Stimulated activated CD4-positive, alpha-beta T cell treated with anti-CD3 and anti-CD28 coated beads, TNF-alpha, amount 100 ng/mL, for 4 hours (primary cell): ENCODE data around the gene ELOVL1.
A peak's percentile ranks its signal among the peaks of the same experiment; 100 is the strongest.

Experiments
- DNase-seq, 3 experiments: peaks; one replicate each; pipeline ENCODE4 v3.0.0-alpha.2; 2020; ENCODE audit warnings: low read depth in 3 of 3

ELOVL1 gene

GRCh38 chr1:43354936-43355335, 12.9 kb downstream of the ELOVL1 start:
- no peak for DNase-seq

- DNase-seq, result no peak
Measured at GRCh38 chr1:43354471-43354870, 13.3 kb downstream of the ELOVL1 start.

GRCh38 chr1:43352881-43353280, 14.9 kb downstream of the ELOVL1 start:
- no peak for DNase-seq

- DNase-seq, result no peak
Measured at GRCh38 chr1:43352351-43352705, 15.5 kb downstream of the ELOVL1 start.

GRCh38 chr1:43351421-43352350, 16.1 kb downstream of the ELOVL1 start:
- DNase-seq, result no peak

DNA sequence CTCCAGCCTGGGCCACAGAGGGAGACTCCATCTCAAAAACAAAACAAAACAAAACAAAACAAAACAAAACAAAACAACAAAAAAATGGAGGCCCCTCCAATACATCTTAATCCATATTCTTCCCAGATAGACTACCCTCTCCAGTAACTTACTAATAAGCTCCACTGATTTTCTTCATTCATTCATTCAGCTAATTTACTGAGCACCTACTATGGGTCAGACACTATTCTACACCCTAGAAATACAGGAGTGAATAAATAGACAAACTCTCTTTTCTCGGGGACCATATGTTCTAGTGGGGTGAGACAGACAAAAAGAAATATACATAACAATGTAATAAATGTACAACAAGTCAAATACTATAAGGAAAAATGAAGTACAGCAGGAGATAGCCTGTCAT, 16.8 kb downstream of the ELOVL1 start:
- no peak for DNase-seq

GRCh38 chr1:43349594-43350306, 18.1 kb downstream of the ELOVL1 start:
- DNase-seq, result no peak

DNA sequence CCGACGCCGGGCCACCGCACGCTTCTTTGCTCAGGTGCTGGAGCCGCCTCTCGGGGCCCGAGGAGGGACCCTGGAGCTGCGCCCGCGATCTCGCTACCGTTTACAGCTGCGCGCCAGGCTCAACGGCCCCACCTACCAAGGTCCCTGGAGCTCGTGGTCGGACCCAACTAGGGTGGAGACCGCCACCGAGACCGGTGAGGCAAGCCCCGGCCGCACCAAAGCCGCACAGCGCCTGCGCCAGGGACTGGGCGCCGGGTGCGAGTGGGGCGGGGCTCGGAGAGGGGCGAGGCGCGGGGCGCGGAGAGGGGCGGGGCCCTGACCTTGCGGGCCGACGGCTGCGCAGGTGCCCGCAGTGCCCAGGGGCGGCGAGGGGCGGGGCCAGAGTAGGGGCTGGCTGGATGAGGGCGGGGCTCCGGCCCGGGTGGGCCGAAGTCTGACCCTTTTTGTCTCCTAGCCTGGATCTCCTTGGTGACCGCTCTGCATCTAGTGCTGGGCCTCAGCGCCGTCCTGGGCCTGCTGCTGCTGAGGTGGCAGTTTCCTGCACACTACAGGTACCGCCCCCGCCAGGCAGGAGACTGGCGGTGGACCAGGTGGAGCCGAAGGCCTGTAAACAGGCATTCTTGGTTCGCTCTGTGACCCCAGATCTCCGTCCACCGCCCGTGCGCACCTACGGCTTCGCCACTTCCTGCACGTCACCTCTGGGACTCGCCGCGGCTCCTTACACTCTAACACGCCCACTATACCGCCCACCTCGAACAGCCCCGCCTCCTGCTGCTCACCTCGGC, 18.8 kb downstream of the ELOVL1 start:
- peak in 1 of 3 experiments; percentile 22 for DNase-seq

- no peak for DNase-seq
Measured at GRCh38 chr1:43348343-43348808, 19.4 kb downstream of the ELOVL1 start.

GRCh38 chr1:43346636-43347035, 21.2 kb downstream of the ELOVL1 start:
- no peak for DNase-seq

DNA sequence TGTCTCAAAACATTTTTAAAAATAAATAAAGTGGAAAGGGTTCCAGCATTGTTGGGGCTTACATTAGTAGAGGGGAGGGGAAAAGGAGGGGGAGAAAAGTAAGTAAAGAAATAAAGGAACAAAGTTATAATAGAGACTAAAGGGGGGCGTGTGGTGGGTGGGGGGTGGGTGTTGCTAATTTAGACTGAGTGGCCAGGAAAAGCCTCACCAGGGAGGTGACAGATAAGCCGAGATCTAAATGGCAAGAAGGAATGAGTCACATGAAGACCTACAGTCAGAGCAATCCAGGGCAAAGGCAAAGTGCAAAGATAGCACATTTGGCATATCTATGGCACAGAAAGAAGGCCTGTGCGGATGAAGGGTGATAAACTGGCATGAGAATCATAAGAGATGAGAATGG, 22.7 kb downstream of the ELOVL1 start:
- DNase-seq, result no peak

DNA sequence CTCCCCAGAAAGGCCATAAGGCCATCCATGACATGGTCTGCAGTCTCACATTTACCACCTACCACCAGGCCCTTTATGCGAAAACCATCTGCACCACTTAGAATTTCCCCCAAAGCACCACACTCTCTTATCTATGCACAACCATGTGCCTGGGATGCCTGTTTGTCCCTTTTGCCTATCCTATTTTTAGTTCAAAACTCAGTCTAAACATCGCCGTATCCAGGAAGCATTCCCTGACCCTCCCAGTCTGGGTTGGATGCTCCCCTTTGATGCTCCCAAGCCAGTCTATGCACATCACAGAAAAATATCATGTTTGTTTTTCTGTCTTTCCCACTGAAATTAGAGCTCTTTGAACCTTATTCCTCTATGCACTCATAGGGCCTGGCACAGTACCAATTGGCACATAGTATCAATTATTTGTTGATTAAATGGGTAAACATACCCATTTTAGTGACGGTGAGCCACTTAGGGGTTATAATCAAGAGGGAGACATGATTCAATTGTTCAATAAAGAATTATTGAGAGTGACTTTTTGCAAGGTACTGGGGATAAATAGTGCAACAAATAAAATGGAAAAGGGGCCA, 23.5 kb downstream of the ELOVL1 start:
- no peak for DNase-seq

GRCh38 chr1:43340559-43340958, 27.3 kb downstream of the ELOVL1 start:
- no peak for DNase-seq

GRCh38 chr1:43339584-43340232, 28.1 kb downstream of the ELOVL1 start:
- DNase-seq, result no peak

GRCh38 chr1:43338001-43338400, 29.8 kb downstream of the ELOVL1 start:
- no peak for DNase-seq

DNA sequence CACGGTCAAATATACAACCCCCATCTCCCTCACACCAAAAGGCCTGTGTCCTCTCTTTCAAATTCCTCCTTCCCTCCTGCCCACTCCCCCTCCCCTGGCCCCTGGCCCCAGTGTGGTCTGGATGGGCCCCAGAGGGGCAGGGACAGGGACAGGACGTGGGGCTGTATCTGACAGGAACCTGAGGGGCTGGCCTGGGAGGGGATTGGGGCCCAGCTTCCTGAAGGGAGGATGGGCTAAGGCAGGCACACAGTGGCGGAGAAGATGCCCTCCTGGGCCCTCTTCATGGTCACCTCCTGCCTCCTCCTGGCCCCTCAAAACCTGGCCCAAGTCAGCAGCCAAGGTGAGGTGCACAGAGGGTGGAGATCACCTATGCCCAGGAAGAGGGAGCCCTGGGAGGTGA, 30.2 kb downstream of the ELOVL1 start, which contains the start of gene MPL:
Gene MPL (plus strand): TSS at position 231 of the 400 bp plus-strand sequence. CDS start 31 bp downstream, at position 262.
- no peak for DNase-seq

- DNase-seq, result no peak
Measured at GRCh38 chr1:43334453-43335205, 33.2 kb downstream of the ELOVL1 start.

DNA sequence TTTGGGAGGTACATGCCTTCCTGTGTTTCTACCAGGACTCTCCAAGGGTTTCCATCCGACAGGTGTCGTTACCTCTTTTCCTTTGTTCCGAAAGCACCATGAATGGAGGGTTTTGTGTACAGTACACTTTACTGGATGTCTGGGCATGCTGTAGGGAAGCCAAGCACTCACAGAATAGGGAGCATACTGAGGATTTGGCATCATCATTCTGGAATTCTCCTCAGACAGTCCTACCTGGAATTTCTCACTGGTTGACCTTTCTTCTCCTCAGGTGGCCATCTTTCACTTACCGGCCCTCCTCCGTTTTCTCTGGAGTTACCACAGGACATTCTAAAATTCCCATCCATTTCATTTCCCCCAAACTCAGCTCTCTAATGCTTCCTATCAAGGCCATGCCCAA, 36.1 kb downstream of the ELOVL1 start:
- no peak for DNase-seq

- peak; percentile 17 to 44 (median 23) for DNase-seq
Measured at GRCh38 chr1:43329995-43330751, 37.6 kb downstream of the ELOVL1 start.
